HCT116 (cell line): ENCODE data around the gene TMEM209. TPM values are rescaled to one million over a fixed set of nuclear protein-coding genes. Genes with fewer than 3 reads are reported as not detected.

Experiments used
- ATAC-seq: fragments of 200-7000 bp; cut with Tn5 transposase; 2 replicates; pipeline ENCODE4 v1.9.1; 2020; ENCODE audit warnings: mild to moderate bottlenecking, moderate library complexity
- BruUV-seq: library from RNA; stranded (reverse); fragments of 400-500 nt; replicated peaks from 2 replicates; lab custom pipeline; 2021; lab: Mats Ljungman, UMichigan
- CTCF ChIA-PET: fragments of 300-600 bp; sonication (Branson Sonifier 250); formaldehyde crosslinking; loops from one replicate; lab custom pipeline; 2021; ENCODE audit warnings: antibody characterized with exemption; lab: Charles Lee
- POLR2A ChIA-PET: fragments of 300-600, 350-600 bp; sonication (Branson Sonifier 250); formaldehyde crosslinking; loops from one replicate; lab custom pipeline; 2021; ENCODE audit warnings: antibody characterized with exemption; lab: Charles Lee
- RAD21 ChIA-PET, 2 experiments: fragments of 300-600 bp; sonication (Branson Sonifier 250); formaldehyde crosslinking; loops; one replicate each; lab custom pipeline; 2023; ENCODE audit warnings: low total read pairs in 2 of 2; ENCODE audit not compliant: uncharacterized antibody in 2 of 2, unreplicated experiment in 2 of 2, low non-redundant PET in 1 of 2; lab: Charles Lee
- DNase-seq: peaks from one replicate; pipeline ENCODE4 v3.0.0-alpha.2; 2010; ENCODE audit warnings: low read depth, low spot score
- H2AFZ ChIP-seq: fragments of 200-600 bp; shearing (Covaris generic), sonication (generic); 2 replicates; pipeline ENCODE4 v1.6.1; 2017; ENCODE audit warnings: low read depth, mixed run types, mixed read lengths, antibody characterized with exemption, low read length; ENCODE audit not compliant: poor library complexity, severe bottlenecking
- H3K27ac ChIP-seq: 2 replicates; pipeline ENCODE4 v1.5.1; 2012; ENCODE audit warnings: low read depth, low read length
- H3K27me3 ChIP-seq: fragments of 200-600 bp; sonication (generic); 2 replicates; pipeline ENCODE4 v1.6.1; 2016; ENCODE audit warnings: mixed run types, low read length, mixed read lengths; ENCODE audit not compliant: insufficient read depth
- H3K36me3 ChIP-seq, 2 experiments: fragments of 200-500 bp in 1 of 2; fragments of 200-600 bp in 1 of 2; sonication (Bioruptor generic) in 1 of 2; sonication (generic) in 1 of 2; 2 replicates each; pipeline versions ENCODE4 v1.5.1 to v1.6.1; 2014 to 2016; ENCODE audit warnings: low read length in 2 of 2, inconsistent platforms in 1 of 2, mixed read lengths in 1 of 2, mixed run types in 1 of 2; ENCODE audit not compliant: insufficient read depth in 2 of 2, control insufficient read depth in 1 of 2
- H3K4me1 ChIP-seq, 2 experiments: fragments of 200-600 bp in 1 of 2; sonication (generic) in 1 of 2; 2 replicates each; pipeline versions ENCODE4 v1.5.1 to v1.6.1; 2012 to 2017; ENCODE audit warnings: low read length in 2 of 2, inconsistent platforms in 1 of 2, mild to moderate bottlenecking in 1 of 2, mixed read lengths in 1 of 2, mixed run types in 1 of 2, moderate library complexity in 1 of 2; ENCODE audit not compliant: insufficient read depth in 2 of 2, control insufficient read depth in 1 of 2
- H3K4me2 ChIP-seq: fragments of 200-600 bp; sonication (generic); 2 replicates; pipeline ENCODE4 v1.6.1; 2017; ENCODE audit warnings: mixed run types, low read length, mixed read lengths
- H3K4me3 ChIP-seq, 2 experiments: fragments of 200-600 bp in 1 of 2; sonication (generic) in 1 of 2; replicated peaks in 1 of 2; 2 replicates each; pipeline ENCODE4 v1.5.1; 2011 to 2016; ENCODE audit warnings: low read length in 2 of 2, control low read depth in 1 of 2, low read depth in 1 of 2, mild to moderate bottlenecking in 1 of 2, mixed read lengths in 1 of 2, mixed run types in 1 of 2
- H3K79me2 ChIP-seq: fragments of 200-600 bp; sonication (generic); 2 replicates; pipeline ENCODE4 v1.6.1; 2017; ENCODE audit warnings: mild to moderate bottlenecking, mixed run types, low read length, moderate library complexity, mixed read lengths; ENCODE audit not compliant: insufficient read depth
- H3K9ac ChIP-seq: fragments of 200-600 bp; sonication (generic); 2 replicates; pipeline ENCODE4 v1.6.1; 2016; ENCODE audit warnings: low read length, mixed read lengths
- H3K9me2 ChIP-seq: fragments of 200-600 bp; sonication (generic), shearing (Covaris generic); 2 replicates; pipeline ENCODE4 v1.6.1; 2017; ENCODE audit warnings: mixed run types, mild to moderate bottlenecking, moderate library complexity; ENCODE audit not compliant: insufficient read depth
- H3K9me3 ChIP-seq, 2 experiments: fragments of 200-500 bp in 1 of 2; fragments of 200-600 bp in 1 of 2; sonication (Bioruptor generic) in 1 of 2; sonication (generic) in 1 of 2; 2 replicates each; pipeline ENCODE4 v1.6.1; 2014 to 2017; ENCODE audit warnings: low read length in 2 of 2, mixed read lengths in 2 of 2, inconsistent platforms in 1 of 2, low read depth in 1 of 2, mild to moderate bottlenecking in 1 of 2, mixed run types in 1 of 2, moderate library complexity in 1 of 2; ENCODE audit not compliant: control insufficient read depth in 1 of 2, insufficient read depth in 1 of 2
- H4K20me1 ChIP-seq: fragments of 200-600 bp; sonication (generic), shearing (Covaris generic); 2 replicates; pipeline ENCODE4 v1.6.1; 2017; ENCODE audit warnings: mixed run types, mild to moderate bottlenecking, moderate library complexity; ENCODE audit not compliant: insufficient read depth
- CTCF ChIP-seq, 3 experiments: fragments of 200-600 bp in 1 of 3; sonication (generic) in 1 of 3; IDR thresholded peaks in 2 of 3; conservative IDR thresholded peaks in 1 of 3; 2 replicates each; pipeline ENCODE4 v1.5.1; 2012 to 2017; ENCODE audit warnings: low read depth in 2 of 3, low read length in 2 of 3, antibody characterized with exemption in 1 of 3, borderline replicate concordance in 1 of 3, control low read depth in 1 of 3, mild to moderate bottlenecking in 1 of 3, mixed read lengths in 1 of 3, mixed run types in 1 of 3, moderate library complexity in 1 of 3; ENCODE audit not compliant: insufficient read depth in 1 of 3
- ELF1 ChIP-seq: IDR thresholded peaks from 2 replicates; pipeline ENCODE4 v1.6.1; 2012; ENCODE audit warnings: low read depth, borderline replicate concordance
- EZH2 ChIP-seq: fragments of 200-600 bp; sonication (generic); IDR thresholded peaks from 2 replicates; pipeline ENCODE4 v1.6.1; 2017; ENCODE audit warnings: antibody characterized with exemption, mixed run types
- EZH2phosphoT487 ChIP-seq: fragments of 200-600 bp; IDR thresholded peaks from 2 replicates; pipeline ENCODE4 v1.6.1; 2018; ENCODE audit warnings: antibody characterized with exemption, borderline replicate concordance
- FOSL1 ChIP-seq: IDR thresholded peaks from 2 replicates; pipeline ENCODE4 v1.6.1; 2012; ENCODE audit warnings: low read depth
- MAX ChIP-seq: IDR thresholded peaks from 2 replicates; pipeline ENCODE4 v1.6.1; 2012
- POLR2A ChIP-seq: IDR thresholded peaks from 2 replicates; pipeline ENCODE4 v1.7.0; 2011; ENCODE audit warnings: borderline replicate concordance; ENCODE audit not compliant: insufficient read depth, insufficient read length; ENCODE audit errors: extremely low read depth
- RAD21 ChIP-seq: IDR thresholded peaks from 2 replicates; pipeline ENCODE4 v1.6.1; 2012; ENCODE audit warnings: low read depth, mild to moderate bottlenecking
- SP1 ChIP-seq: IDR thresholded peaks from 2 replicates; pipeline ENCODE4 v1.6.1; 2012; ENCODE audit warnings: low read depth
- SRF ChIP-seq: IDR thresholded peaks from 2 replicates; pipeline ENCODE4 v1.6.1; 2012; ENCODE audit warnings: low read depth
- TCF7L2 ChIP-seq: IDR thresholded peaks from 2 replicates; pipeline ENCODE4 v1.7.0; 2011; ENCODE audit warnings: borderline replicate concordance, inconsistent platforms; ENCODE audit not compliant: insufficient read depth, insufficient read length; ENCODE audit errors: extremely low read depth
- intact Hi-C: fragments of 100-400 bp; cut with micrococcal nuclease; formaldehyde crosslinking; loops from 2 replicates; pipeline ENCODE4 v1.10.0; 2022
- total RNA-seq: library from RNA; stranded (reverse); gene quantifications from one replicate; pipeline ENCODE4 v1.2.1, GENCODE V29; 2021; ENCODE audit not compliant: unreplicated experiment

TMEM209 gene
- total RNA-seq, 1 experiment from 2014 or later = 35.8 TPM

- H3K9me2 ChIP-seq = no peaks in the 10 kb centered on the region
- POLR2A ChIA-PET = no interaction called here
- H3K4me1 ChIP-seq = peaks cover 18 to 30% of the 10 kb centered on the region in 2 experiments
- H4K20me1 ChIP-seq = no peaks in the 10 kb centered on the region
- H3K4me2 ChIP-seq = peak overlapping the region; percentile 64
- H3K27me3 ChIP-seq = no peaks in the 10 kb centered on the region
- no peaks in the 10 kb centered on the region for H3K79me2 ChIP-seq
- DNase-seq (peak; percentile 24), ATAC-seq (peak; percentile 52)
- BruUV-seq = no TSS peak
- CTCF ChIA-PET = no interaction called here
- RAD21 ChIA-PET = interaction anchor here in 1 of 2 experiments (0.6 kb wide), 1 partner anchor 597 kb away, joined by 3 read pairs; no protein-coding TSS in a partner anchor
- H3K9ac ChIP-seq = peak overlapping the region; percentile 29
- no peak for TF ChIP-seq RAD21
- TF ChIP-seq POLR2A = no peak
- TF ChIP-seq ELF1 = no peak
- TF ChIP-seq EZH2phosphoT487 = no peak
- no peak for TF ChIP-seq CTCF (IDR thresholded peaks at IDR 0.05 in 2 of 3, conservative IDR thresholded peaks at IDR 0.05 in 1 of 3; ENCODE audit: borderline replicate concordance in 1 of 3, insufficient read depth in 1 of 3, low read depth in 2 of 3, low read length in 2 of 3)
- no peak for TF ChIP-seq SRF
- no peak for TF ChIP-seq TCF7L2
- peak; percentile 61 for TF ChIP-seq MAX
- no peak for TF ChIP-seq EZH2
- TF ChIP-seq FOSL1 = peak; percentile 37; the same call in 1 of the 2 replicates
- peak; percentile 43; the same call in 1 of the 2 replicates for TF ChIP-seq SP1
- H2AFZ ChIP-seq = no peak overlapping the region
- no peaks in the 10 kb centered on the region for H3K36me3 ChIP-seq
- no peak overlapping the region; a peak in 2 of 4 replicates for H3K4me3 ChIP-seq
- H3K27ac ChIP-seq = peak overlapping the region; percentile 72
- H3K9me3 ChIP-seq = no peaks in the 10 kb centered on the region
- intact Hi-C loops = no loop called here
Measured at GRCh38 chr7:130144312-130145171, 60.7 kb downstream of the TMEM209 start.
